ENCODE data around the gene ARMH1.
"Not testable (repeated sequence)": the region's sequence is repeated elsewhere in the genome, so short reads cannot be mapped to it uniquely, and the experiment has no call there.

The ARMH1 gene

DNA sequence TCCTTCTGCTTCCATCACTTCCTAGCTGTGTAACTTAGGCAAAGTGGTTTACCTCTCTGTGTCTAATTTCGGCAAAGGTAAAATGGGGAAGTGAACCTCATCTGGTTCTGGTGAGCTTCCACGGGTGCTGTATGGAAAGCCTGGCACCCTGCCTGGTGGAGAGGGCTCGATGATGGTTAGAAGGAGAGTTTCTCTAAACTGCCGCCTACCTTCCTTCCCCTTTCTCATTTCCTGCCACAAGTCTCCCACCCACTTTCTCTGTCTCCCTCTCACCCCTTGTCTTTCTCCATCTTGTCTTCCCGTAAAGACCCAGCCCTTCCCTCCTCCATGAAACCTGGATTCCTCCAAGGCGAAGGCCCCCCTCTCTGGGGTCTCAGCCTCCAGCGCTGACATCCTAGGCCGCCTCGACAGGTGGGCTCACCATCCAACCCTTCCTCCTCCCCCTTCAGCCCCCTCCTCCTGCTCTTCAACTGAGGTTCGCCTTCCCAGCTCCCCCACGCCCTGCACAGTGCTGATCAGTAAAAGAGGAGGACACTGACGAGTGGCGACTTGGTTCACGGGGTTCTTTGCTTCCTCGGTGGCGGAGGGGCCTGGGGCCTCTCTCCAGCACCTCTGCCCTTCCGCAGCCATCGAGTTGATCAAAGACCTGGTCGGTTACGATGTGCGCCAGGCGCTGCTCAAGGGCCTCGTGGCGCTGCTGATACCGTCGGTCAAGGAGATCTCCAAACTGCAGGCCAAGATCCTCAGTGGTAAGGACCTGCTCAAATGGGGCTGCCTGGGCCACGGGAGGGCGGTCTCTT lies 49.2 kb downstream of the ARMH1 start:
- DNase-seq: peak; percentile 98 to 99

DNA sequence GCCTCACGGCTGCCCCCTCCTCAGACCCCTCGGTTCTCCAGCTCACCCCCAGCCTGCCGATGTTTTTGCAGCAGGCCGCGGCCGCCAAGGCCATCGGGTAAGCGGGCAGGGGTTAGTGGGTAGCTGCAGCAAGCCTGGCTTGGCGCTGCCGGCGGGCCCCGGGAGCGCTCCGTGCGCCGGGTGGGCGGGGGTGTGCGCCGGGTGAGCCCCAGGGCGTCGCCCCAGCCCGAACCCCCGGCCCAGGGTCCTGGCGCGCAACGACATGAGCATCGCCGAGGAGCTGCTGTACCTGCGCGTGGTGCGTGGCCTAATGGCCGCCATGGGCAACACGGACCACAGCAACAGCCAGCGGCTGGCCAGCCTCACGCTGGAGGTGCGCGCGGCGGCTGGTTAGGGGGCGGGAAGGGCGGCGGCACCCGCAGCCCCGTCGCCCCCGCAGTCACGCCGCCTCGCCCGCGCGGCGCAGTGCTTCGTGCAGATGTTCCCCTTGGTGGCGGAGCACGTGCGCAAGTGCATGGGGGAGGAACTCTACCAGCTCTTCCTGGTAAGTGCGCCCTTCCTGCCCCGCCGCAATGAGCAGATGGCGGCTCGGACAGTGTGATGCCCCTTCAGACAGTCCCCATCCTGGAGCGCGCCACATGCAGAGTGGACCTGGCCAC lies 49.9 kb downstream of the ARMH1 start:
- peak in 1 of 2 experiments; percentile 43 for DNase-seq

DNA sequence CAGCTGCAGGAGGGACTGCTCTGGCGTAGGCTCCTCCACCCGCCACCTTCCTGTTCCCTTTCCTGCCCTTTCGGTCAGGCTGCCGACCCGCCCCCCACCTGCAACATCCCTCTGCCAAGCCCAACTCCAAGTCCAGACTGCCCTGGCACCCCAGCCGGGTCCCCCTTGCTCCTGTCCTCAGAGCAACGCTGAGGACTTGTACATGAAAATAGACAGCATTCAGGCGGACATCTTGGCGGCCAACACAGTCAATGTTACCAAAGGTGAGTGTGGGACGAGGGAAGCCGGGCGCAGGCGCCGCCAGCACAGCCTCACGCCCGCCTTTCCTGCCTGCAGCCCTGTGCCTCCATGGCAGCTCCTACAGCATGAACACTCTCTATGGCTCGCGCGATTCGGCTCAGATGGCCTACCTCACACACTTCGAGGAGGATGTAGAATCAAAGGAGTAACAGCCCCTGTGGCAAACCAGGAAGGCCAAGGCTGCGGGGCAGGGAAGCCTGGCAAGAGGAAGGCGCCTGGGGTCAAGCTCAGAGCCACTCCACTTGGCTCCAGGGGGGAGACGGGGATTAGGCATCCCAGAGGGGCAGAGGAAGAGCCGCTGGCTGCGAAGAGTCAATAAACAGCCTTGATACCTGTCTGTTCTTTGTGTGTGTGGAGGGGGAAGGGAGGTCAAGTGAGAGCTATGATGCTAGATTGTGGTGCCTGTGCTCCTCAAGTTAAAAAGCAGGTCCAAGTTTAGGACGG lies 50.6 kb downstream of the ARMH1 start:
- no peak for DNase-seq

DNA sequence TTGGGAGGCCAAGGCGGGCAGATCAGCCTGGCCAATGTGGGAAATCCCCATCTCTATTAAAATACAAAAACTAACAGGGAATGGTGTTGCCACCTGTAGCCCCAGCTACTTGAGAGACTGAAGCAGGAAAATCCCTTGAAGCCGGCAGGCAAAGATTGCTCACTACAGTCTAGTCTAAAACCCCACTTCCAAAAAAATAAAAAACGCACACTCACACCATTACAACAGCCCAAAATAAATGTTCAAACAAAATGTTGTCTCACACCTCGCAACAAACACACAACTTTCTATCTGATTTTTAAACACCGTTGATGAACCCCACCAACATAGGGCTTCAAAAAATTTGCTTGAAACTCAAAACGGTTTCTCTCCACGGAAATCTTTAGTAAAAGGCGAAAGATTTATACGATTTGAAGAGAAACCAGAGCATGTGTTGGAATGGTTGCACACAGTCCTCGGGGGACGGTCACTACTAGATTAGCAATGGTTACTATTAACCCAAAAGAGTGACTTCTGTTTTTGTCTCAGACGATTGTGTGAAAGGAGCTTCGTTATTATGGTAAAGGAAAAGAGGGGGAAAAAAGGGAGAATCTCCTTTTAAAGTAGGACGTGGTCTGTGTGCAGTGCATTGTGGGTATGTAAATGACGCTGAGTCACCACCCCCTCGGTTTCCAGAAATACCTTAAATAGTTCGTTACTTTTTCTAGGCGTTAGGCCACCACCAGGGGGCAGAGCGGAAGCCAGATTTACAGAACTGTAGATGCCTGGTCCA lies 56.4 kb downstream of the ARMH1 start, which contains the start of gene RNU5D-1:
TSS of gene RNU5D-1 (minus strand) at position 430 of the 772 bp plus-strand sequence.
- peak; percentile 97 to 98 for DNase-seq

DNA sequence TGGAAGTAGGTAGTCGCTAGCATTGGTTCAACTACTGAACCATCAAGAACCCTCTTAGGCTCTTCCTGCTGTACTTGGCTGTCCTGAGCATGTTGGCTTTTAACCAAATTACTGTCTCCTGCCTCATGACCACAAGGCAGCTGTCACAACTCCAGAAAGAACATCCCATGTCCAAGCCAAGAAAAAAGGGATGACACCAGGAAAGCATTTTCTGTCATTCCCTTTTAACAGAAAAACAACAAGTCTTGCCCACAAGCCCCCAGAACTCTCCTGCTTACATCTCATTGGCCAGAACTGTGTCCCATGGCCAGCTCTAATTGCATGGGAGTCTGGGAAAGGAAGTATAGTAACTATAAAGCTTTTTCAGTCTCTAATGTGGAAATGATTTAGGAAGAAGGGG lies 58.9 kb downstream of the ARMH1 start:
- DNase-seq: peak in 1 of 2 experiments; percentile 23

DNA sequence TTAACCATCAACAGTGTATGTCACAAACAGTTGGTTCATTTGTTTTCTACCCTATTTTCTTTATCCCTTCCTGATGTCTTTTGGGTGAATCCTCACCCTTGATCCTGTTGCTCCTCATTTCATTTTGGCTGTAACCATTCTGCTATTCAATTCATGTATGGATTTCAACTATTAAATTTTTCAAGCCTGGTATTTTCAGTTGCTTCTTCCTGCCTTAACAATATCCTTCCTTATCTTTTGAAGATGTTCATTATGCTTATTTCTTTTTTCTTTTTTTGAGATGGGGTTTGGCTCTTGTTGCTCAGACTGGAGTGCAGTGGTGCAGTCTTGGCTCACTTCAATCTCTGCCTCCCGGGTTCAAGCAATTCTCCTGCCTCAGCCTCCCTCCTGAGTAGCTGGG lies 59.3 kb downstream of the ARMH1 start:
- DNase-seq: no peak

DNA sequence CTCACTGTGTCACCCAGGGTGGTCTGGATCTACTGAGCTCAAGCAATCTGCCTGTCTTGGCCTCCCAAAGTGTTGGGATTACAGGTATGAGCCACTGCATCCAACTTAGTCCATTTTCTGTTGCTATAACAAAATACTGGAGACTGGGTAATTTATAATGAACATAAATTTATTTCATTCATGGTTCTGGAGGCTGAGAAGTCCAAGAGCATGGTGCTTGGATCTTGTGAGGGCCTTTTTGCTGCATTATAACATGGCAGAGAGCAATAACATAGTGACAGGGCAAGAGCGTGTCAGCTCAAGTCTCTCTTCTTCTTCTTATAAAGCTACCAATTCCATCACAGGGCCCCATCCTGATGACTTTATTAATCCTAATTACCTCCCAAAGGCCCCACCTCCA lies 61.5 kb downstream of the ARMH1 start:
- DNase-seq: no peak

DNA sequence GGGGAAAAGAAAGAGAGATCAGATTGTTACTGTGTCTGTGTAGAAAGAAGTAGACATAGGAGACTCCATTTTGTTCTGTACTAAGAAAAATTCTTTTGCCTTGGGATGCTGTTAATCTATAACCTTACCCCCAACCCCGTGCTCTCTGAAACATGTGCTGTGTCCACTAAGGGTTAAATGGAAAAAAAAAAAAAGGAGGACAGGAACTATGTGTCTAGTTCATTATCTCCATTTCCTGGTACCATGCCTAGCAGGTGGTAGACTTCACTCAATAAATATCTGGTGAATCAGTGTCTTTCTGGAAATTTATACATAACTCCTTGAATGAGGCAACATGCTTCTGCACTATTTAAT lies 64.4 kb downstream of the ARMH1 start:
- DNase-seq: not testable (repeated sequence)

DNA sequence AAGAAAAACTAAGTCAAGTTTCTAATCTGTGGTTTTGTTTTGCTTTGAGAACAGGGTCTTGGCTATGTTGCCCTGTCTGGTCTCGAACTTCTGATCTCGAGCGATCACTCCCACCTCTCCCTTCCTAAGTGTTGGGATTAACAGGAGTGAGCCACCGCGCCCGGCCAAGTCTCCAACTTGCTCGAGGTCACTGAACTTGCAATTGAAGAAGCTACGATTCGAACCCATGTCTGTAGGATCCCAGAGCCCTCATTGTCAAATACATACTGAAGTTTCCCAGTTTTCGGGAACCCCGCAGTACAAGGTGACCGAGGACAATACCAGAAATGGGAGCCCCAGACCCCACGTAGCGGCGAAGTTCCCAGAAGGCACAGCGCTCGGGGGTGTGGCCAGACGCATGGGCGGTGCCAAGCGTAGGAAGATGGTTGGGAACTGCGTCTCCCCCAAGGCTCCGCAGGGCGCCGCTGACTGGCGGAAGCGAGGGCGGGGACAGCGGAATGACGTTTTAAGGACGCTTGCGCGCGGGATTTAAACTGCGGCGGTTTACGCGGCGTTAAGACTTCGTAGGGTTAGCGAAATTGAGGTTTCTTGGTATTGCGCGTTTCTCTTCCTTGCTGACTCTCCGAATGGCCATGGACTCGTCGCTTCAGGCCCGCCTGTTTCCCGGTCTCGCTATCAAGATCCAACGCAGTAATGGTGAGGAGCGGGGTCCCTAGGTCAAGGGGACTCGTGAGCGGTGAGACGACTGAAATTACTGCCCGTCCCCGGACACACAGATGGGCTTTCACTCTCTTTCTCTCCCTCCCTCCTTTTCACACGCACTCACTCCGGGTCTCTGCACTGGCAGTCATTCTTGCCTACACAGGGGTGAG lies 65.0 kb downstream of the ARMH1 start, which contains the start of gene KIF2C:
TSS of gene KIF2C (plus strand) at position 531 of the 872 bp plus-strand sequence. CDS start at position 627, 96 bp downstream.
- peak; percentile 97 to 98 for DNase-seq

DNA sequence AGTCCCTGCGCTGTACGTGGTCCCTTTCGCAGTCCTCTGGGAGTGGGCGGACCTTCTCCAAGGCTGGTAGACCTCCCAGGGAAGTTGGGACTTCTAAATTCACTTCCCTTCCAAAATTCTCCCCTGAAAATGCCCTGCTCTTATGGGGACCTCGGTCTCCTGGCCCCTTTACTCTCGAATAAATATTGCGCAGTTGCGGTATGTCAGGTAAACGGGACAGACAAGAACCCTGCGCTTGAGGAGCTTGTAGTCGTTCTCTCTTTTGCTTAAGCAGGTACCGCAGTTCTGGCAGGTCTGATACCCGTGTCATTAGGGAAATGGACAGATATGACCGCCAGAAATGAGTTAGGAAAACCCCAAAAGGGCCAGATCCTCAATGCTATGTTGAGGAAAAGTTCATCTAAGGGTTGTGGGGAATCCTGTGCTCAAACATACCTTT lies 65.7 kb downstream of the ARMH1 start:
- no peak for DNase-seq

DNA sequence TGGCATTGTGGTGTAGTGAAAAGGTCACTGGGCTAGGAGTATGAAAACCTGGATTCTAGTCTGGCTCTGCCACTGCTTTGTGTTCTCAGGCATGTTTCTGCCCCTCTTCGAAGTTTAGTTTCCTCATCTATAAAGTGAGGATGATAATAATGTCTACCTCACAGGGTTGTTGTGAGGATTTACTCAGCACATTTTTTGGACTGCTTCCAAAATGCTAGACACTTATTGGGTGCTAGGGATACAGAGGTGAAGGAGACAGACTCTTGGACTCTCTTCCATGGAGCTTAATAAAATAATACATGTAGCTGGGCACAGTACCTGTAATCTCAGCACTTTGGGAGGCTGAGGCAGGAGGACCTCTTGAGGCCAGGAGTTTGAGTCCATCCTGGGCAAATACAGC lies 68.7 kb downstream of the ARMH1 start:
- DNase-seq: no peak

DNA sequence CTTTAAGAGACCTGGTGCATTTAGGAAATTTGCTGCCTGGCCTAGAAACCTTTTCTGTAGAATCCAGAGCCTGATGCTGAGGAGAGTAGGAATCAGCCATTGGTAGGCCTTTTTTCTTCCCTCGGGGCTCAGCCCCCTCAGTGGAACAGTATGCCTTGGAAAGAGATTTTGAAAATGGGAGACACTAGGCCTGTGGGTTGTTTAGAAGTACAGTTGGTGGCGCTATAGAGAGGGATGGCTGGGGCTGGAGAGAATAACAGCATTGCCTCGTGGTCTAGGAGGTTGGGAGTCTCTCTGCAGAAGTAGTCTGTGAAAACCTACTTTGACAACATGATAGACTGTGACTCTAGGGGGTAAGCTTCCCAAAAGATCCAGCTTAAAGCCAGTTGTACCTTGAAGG lies 73.4 kb downstream of the ARMH1 start:
- DNase-seq: peak; percentile 26 to 55

DNA sequence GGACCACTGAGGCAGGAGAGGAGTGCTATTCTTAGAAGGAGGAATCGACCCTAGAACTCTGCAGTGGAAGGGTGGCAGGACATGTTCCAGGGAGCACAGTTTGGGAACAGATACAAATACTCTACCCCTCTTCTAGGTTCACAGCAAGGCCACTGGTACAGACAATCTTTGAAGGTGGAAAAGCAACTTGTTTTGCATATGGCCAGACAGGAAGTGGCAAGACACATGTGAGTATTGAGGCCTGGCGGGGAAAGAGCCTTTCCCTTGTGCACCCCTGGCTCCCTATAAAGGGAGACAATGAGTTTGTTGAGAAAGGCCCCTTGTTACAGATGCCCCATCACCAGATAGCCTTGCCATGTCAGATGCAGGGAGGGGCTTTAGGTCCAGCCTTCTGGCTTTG lies 82.9 kb downstream of the ARMH1 start:
- no peak for DNase-seq

DNA sequence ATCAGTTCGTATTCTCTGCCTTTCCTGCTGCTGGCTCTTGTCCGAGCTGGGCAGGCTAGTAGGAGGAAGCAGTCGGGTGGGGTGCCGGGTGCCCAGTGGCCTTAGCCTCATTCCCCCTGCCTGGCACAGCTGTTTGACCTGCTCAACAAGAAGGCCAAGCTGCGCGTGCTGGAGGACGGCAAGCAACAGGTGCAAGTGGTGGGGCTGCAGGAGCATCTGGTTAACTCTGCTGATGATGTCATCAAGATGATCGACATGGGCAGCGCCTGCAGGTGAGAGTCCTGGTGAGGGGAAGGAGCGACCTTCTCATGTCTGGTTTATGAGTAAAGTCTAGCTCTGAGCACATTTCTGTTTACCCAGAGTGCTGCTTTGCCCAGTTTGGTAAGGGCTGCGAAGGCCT lies 84.6 kb downstream of the ARMH1 start:
- DNase-seq: no peak

DNA sequence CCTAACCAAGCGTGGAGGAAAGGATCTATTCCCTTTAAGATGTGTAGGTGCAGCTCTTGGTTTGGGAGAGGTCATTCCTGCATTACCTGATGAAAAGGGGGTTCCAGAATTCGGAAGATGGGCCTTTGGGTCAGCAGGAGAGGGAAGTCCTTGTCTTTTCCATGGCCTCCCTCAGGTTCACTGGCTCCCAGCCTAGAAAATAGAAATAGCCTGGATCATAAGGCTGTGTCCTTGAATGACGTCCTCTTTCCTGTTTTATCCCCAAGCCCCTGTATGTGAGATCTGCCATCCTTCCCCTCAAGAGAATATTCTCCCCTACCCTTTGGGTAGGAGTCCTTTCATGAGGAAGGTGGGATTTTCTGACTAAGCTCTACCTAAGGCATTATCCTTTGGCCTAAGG lies 86.4 kb downstream of the ARMH1 start:
- no peak for DNase-seq

DNA sequence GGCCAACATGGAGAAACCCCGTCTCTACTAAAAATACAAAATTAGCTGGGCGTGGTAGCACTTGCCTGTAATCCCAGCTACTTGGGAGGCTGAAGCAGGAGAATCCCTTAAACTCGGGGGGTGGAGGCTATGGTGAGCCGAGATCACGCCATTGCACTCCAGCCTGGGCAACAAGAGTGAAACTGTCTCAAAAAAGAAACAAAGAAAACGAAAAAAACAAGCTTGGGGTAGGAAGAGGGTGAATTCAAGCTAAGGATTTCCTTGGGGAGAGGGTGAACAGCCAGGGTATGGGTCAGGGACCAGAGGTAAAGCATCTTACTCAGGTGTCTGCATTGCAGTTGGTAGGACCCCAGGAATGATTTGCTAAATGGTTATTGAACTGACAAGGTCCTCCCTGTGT lies 91.9 kb downstream of the ARMH1 start:
- not testable (repeated sequence) for DNase-seq
